Effector CD4-positive, alpha-beta T cell (primary cell): ENCODE data around the gene ENO2.

ENCODE experiments used
- DNase-seq: peaks from one replicate; pipeline ENCODE4 v3.0.0-alpha.2; 2020

ENO2 gene

GRCh38 chr12:6914947-6915788 is 788 bp downstream of the ENO2 start:
- DNase-seq = no peak

- no peak for DNase-seq
These were observed 1.5 kb downstream of the ENO2 start for GRCh38 chr12:6915789-6916285.

GRCh38 chr12:6916426-6917200 is 2.2 kb downstream of the ENO2 start:
- DNase-seq = no peak

GRCh38 chr12:6917491-6918231 is 3.3 kb downstream of the ENO2 start:
- no peak for DNase-seq

GRCh38 chr12:6919588-6919987 is 5.2 kb downstream of the ENO2 start:
- no peak for DNase-seq

- DNase-seq = no peak
These were observed 7.2 kb downstream of the ENO2 start for GRCh38 chr12:6921539-6921938.

- no peak for DNase-seq
These were observed 7.9 kb downstream of the ENO2 start for GRCh38 chr12:6921996-6922946.

GRCh38 chr12:6923003-6923732 is 8.8 kb downstream of the ENO2 start:
- DNase-seq = no peak

- no peak for DNase-seq
These were observed 9.5 kb downstream of the ENO2 start for GRCh38 chr12:6923851-6924250.

- no peak for DNase-seq
These were observed 10.8 kb downstream of the ENO2 start for GRCh38 chr12:6925239-6925539.

- no peak for DNase-seq
These were observed 11.3 kb downstream of the ENO2 start for GRCh38 chr12:6925540-6926279.

- DNase-seq = no peak
These were observed 13.1 kb downstream of the ENO2 start, which contains the start of gene ATN1 for GRCh38 chr12:6927379-6928021. ATN1 (plus strand) TSS chr12:6927959; CDS start chr12:6934002, 6,043 bp downstream.

GRCh38 chr12:6928022-6928702 is 13.8 kb downstream of the ENO2 start:
- DNase-seq = no peak

- DNase-seq = no peak
These were observed 14.5 kb downstream of the ENO2 start for GRCh38 chr12:6928703-6929407.

- DNase-seq = no peak
These were observed 15.4 kb downstream of the ENO2 start for GRCh38 chr12:6929466-6930452.

- DNase-seq = no peak
These were observed 18.4 kb downstream of the ENO2 start for GRCh38 chr12:6932766-6933165.

GRCh38 chr12:6934110-6934509 is 19.7 kb downstream of the ENO2 start:
- no peak for DNase-seq
